GM15510 (cell line): ENCODE measurements around the gene CTXN3.

Experiments
- POLR2A ChIP-seq: IDR thresholded peaks from 3 replicates; pipeline ENCODE4 v1.6.1; 2011; ENCODE audit warnings: borderline replicate concordance; ENCODE audit not compliant: insufficient read length; ENCODE audit errors: extremely low read depth

Gene CTXN3

GRCh38 chr5:127702926-127703561, 54.2 kb downstream of the CTXN3 start, which contains the start of gene CCDC192:
Gene CCDC192, plus strand, starts transcription at chr5:127703391. Its CDS starts 55 bp downstream, at chr5:127703446.
- TF ChIP-seq POLR2A = no peak

- TF ChIP-seq POLR2A = no peak
These were observed 56.4 kb downstream of the CTXN3 start for GRCh38 chr5:127705120-127705892.

DNA sequence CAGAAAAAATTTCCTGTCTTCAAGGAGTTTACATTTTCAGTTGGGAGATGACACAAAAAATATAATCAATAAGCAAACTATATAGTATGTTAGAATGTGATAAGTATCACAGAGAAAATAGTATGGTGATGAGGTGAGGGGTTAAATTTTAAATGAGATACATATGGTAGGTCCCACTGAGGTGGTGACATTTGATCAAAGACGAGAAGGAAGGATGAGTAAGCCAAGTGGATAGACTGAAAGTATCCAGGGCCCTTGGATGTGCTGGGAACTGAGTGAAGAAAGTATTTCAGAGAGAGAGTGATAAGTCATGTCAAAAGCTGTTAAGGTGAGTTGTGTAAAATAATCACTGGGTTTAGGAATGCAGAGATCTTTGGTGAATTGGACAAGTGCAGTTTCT, 57.8 kb downstream of the CTXN3 start:
- TF ChIP-seq POLR2A = no peak

- no peak for TF ChIP-seq POLR2A
These were observed 58.3 kb downstream of the CTXN3 start for GRCh38 chr5:127707209-127707608.
